ENCODE measurements around the gene PIWIL4. TPM values are rescaled to one million over a fixed set of nuclear protein-coding genes. Genes with fewer than 3 reads are reported as not detected.

PIWIL4 gene
- total RNA-seq, 1 experiment from 2014 or later: not detected

GRCh38 chr11:94656968-94657367, 89.8 kb downstream of the PIWIL4 start:
- H3K4me2 ChIP-seq (ENCODE audit: insufficient read depth, insufficient read length, low read length): no peak overlapping the region
- H3K9me3 Mint-ChIP-seq: peaks cover 0 to 4% of the 10 kb centered on the region in 2 experiments; a peak in 3 of 5 replicates
- H3K23me2 ChIP-seq (ENCODE audit: insufficient read length, low read depth, low read length, poor library complexity, severe bottlenecking): no peaks in the 10 kb centered on the region
- H3K9ac ChIP-seq (ENCODE audit: extremely low read depth, insufficient read length, low read length): no peak overlapping the region
- no peak overlapping the region for H4K8ac ChIP-seq (replicated peaks; ENCODE audit: insufficient read length, low read depth, low read length)
- H3K18ac ChIP-seq (ENCODE audit: insufficient read length, low read depth, low read length): no peak overlapping the region
- H2BK15ac ChIP-seq (ENCODE audit: low read depth, low read length): no peak overlapping the region
- H2AK5ac ChIP-seq (ENCODE audit: insufficient read length, low read length): no peak overlapping the region
- H3K79me1 ChIP-seq (ENCODE audit: insufficient read depth, low read depth, low read length, poor library complexity, severe bottlenecking): no peaks in the 10 kb centered on the region
- no peaks in the 10 kb centered on the region for H4K20me1 ChIP-seq (ENCODE audit: control insufficient read depth, insufficient read depth, insufficient read length)
- H2BK12ac ChIP-seq (ENCODE audit: insufficient read length, low read depth, low read length): no peak overlapping the region
- no peak overlapping the region for H2BK120ac ChIP-seq (ENCODE audit: low read depth, low read length, poor library complexity, severe bottlenecking)
- no peak overlapping the region for H2BK5ac ChIP-seq (ENCODE audit: insufficient read length, low read length)
- H3K14ac ChIP-seq (ENCODE audit: insufficient read depth, low read length): peak overlapping the region; percentile 16; the same call in 1 of the 2 replicates
- TF ChIP-seq CTCF (conservative IDR thresholded peaks at IDR 0.05): no peak
- H3K4me1 ChIP-seq (ENCODE audit: insufficient read depth, low read length): peaks cover 16% of the 10 kb centered on the region; the same call in 1 of the 2 replicates
- peak overlapping the region in 1 of 2 experiments; percentile 2; a peak in 3 of 5 replicates for H3K4me3 Mint-ChIP-seq
- H3K27me3 ChIP-seq (ENCODE audit: insufficient read depth, low read length): no peaks in the 10 kb centered on the region
- no peak overlapping the region for H3K23ac ChIP-seq (ENCODE audit: insufficient read length, low read depth, low read length)
- H2AFZ ChIP-seq (ENCODE audit: low read length): no peak overlapping the region
- DNase-seq: peak; percentile 60
- H3T11ph ChIP-seq (ENCODE audit: low read length): no peak overlapping the region
- H3K4ac ChIP-seq (ENCODE audit: low read depth, low read length): no peak overlapping the region
- H3K4me1 Mint-ChIP-seq: peaks cover 45 to 74% of the 10 kb centered on the region in 2 experiments
- peak overlapping the region; percentile 3 to 95 (median 91); a peak in 5 of 7 replicates for H3K27ac Mint-ChIP-seq
- H2BK20ac ChIP-seq (ENCODE audit: low read depth, low read length, poor library complexity, severe bottlenecking): no peak overlapping the region
- H3K56ac ChIP-seq (ENCODE audit: insufficient read length, low read depth, low read length): no peak overlapping the region
- WGBS (ENCODE audit: extremely low coverage, insufficient read length, low lambda C conversion rate): no CpG with 5 or more reads among the region's 6 CpGs
- peaks cover 8% of the 10 kb centered on the region; the same call in 1 of the 2 replicates for H3K79me2 ChIP-seq (ENCODE audit: insufficient read depth, low read length)
- no peaks in the 10 kb centered on the region for H3K9me3 ChIP-seq (ENCODE audit: control insufficient read depth, low read depth, low read length)
- peaks cover 11 to 67% (median 41%) of the 10 kb centered on the region in 3 experiments; a peak in 6 of 7 replicates for H3K36me3 Mint-ChIP-seq (ENCODE audit: insufficient read depth in 1 of 3, low read depth in 3 of 3)
- peak overlapping the region; percentile 37 for H4K5ac ChIP-seq (ENCODE audit: insufficient read length, low read depth, low read length)
- H4K91ac ChIP-seq (ENCODE audit: insufficient read length, low read depth, low read length): no peak overlapping the region
- no peaks in the 10 kb centered on the region for H3K27me3 Mint-ChIP-seq (ENCODE audit: low read depth)
- H3K27ac ChIP-seq (ENCODE audit: insufficient read length, low read depth, low read length): peak overlapping the region; percentile 87
